GM19463 (cell line): ENCODE results near the gene DACH1.
A peak's percentile ranks its signal among the peaks of the same experiment; 100 is the strongest.

Experiments
- ATAC-seq: cut with Tn5 transposase; IDR thresholded peaks from one replicate; pipeline ENCODE4 v1.9.1; 2021; ENCODE audit warnings: mild to moderate bottlenecking, moderate library complexity; ENCODE audit not compliant: unreplicated experiment

Gene DACH1

DNA sequence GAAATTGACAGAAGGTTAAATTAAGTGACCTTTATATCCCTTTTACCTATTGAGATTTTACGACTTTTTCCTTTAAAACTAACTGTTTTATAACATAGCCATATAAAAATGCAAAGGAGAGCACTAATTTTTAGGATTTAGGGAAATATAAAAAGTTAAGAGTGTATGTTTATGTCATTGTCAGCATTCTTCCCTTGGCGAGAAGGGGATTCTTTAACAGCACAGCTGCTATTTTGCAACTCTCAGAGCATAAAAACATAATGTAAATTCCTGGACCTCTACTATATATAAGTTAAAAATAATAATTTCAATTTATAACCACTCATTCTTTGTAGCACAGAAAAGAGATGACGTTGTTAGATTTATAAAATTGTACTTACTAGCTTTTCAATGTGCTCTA, 363.2 kb downstream of the DACH1 start:
- no peak for ATAC-seq

DNA sequence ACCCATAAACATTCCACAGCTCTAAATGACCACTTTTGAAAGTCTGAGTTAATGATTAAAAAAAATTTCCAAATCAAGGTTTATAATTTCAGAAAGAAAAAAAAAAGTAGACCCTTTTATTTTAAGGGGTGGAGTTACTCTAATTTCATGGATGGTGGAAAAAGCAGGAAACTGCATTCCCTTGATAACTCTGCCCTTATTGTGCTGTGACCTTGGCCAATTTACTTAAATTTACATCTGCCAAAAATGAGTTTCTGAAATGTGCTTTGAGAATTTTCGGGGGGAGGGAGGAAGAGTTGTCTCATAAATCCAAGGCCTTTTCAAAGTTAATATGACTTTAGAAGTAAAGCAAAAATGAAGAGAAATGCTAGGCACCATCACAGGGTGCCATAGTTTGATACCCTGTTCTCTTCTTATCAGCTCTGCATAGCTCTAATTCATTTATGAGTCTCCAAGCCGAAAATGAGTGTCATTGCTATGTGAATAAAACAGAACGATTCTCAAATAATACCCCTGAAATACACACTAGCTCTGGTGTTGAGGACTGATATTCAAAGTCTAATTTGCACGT, 367.0 kb downstream of the DACH1 start:
- ATAC-seq, result no peak

DNA sequence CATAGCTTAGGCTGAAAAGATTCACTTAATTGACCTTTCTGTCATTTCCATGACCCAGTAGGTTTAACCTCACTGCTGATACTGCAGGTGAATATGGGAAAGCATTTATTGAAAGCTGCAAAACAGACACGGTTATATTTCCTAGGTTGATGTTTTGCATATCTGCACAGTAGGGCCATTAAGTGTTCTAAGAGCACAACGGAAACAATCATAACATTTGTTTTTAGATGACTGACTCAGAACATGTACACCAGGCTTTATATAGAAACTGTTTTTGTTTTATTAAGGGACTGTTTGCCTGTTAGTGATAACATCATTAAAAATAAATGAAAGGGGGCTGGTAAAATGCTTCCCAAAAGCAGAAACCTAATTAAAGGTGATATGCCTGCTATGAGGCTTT, 367.8 kb downstream of the DACH1 start:
- ATAC-seq, result no peak

DNA sequence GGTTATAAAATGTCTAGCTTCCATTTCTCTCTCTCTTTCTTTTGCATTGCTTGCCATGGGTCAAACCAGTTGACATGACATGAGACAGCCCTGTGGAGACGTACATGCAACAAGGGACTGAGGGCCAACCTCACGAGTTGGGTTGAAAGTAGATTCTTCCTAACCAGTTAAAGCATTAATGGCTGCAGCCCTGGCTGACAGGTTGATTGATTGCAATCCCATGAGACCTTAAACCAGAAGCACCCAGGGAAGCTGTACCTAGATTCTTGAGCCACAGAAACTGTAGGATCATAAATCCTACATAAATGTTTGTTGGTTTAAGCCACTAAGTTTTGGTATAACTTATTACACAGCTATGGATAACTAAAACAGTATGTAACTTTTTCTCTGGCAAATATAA, 373.8 kb downstream of the DACH1 start:
- no peak for ATAC-seq

DNA sequence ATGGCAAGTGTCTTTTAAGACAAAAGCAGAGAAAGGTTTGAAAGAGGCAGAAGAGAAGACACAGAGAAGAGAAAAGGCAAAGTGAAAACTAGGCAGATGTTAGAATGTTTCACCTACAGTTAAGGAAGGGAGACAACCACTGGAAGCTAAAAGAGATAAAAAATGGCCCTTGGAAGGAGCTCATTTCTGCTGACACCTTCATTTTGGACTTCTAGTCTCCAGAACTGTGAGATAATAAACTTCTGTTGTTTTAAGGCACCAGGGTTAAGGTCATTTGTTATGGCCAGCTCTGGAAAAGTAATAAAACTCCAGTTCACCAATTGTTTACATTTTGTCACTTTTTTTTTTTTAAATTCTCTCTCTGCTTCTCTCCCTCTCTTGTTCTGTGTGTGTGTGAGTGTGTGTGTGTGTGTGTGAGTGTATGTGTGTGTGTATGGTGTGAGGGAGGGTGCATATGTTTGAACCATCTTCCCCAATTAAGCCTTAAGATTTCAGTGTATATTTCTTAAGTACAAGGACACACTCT, 374.6 kb downstream of the DACH1 start:
- no peak for ATAC-seq

DNA sequence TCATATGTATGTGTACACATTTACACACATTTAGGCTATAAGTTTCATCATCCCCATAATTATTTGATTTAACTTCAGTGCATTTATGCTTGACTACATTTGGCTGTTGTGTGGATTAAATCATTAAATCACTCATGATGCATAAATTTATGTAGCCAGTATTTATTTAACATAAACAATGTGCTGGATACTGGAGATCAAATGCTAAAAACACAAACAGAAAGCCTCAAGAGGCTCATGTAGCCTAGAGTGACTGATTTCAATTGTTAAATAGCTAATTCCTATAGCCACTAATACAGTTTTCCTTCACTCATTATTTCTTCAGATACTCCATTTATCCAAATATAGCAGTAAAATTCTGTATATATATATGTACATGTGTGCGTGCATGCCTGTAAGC, 376.0 kb downstream of the DACH1 start:
- no peak for ATAC-seq

DNA sequence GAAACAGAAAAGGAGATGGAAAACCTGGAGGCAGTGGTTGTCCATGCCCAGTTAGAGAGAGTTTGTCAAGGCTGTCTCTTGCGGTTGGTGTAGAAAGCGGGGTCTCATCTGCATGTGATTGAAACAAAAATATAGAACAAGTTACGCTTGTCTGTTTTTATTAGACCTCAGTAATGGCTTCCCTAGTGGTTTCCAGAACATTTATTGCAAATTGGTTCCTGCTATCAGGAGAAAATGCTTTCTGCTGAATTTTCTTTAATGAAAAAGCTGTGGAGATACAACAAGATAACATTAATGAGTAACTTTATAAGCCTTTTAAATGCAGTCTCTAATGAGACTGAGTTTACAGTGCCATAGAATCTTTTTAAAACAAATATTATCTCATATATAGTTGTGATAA, 378.0 kb downstream of the DACH1 start:
- ATAC-seq, result no peak

DNA sequence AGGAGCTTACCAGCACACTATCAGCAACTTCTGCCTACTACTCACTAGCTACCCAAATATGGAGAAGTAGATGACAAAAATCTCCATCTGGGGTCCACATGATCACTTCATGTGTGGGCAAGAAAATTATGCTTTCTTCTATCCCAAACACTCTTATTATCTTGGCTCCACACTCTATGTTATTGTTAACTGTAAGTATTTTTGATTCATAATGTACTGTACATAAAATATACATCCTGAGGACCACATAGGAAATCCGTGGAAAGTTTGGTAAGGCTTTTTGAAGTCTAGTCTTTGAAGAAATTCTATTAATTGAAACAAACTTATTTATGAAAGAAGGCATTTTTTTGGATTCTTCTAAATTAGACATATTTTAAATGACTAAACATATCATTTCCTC, 378.8 kb downstream of the DACH1 start:
- ATAC-seq, result no peak

DNA sequence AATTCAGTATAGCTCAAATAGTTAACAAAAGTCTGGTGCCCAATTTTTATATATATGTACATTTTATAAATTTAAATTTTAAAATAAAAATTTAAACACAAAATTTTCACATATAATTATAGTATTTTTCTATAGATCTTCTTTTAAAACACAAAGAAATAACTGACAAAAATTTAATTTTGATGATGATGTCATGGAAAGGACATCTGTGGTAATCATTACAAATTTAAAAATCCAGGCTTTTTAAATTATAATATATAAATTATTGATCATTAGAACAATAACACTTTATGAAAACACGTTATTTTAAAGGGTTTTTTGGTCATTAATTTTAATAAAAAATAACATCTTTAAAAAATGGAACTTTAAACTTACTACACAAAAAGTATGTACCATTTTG, 381.1 kb downstream of the DACH1 start:
- no peak for ATAC-seq

DNA sequence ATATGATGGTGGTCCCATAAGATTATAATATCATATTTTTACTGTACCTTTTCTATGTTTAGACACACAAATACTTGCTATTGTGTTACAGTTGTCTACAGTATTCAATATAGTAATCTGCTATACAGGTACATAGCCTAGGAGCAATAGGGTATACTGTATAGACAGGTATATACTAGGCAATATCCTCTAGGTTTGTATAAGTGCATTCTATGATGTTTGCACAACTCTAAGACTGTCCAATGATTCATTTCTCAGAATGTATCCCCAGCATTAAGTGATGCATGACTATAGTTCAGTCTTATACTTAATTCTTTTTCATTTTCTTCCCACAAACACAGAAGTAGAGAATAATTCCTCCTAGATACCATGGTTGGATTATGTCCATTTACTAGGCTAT, 383.3 kb downstream of the DACH1 start:
- no peak for ATAC-seq

DNA sequence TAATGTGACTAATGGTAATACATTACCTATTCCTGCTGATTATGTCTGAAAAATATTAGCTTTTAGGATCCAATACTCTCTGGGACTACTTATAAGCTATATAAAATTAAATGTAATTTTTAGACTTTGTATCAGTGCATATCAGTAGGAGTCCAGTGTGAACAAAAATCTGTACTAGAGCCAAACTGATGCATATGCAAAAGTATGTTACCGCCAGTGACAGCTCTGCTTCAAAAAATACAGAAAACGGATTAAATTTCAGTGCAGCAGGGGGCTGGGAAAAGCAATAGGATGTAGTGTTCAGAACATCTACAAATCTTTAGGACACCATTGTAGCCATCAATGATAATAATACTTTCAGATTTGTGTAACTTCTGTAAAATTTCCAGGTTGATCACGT, 385.5 kb downstream of the DACH1 start:
- ATAC-seq, result no peak

DNA sequence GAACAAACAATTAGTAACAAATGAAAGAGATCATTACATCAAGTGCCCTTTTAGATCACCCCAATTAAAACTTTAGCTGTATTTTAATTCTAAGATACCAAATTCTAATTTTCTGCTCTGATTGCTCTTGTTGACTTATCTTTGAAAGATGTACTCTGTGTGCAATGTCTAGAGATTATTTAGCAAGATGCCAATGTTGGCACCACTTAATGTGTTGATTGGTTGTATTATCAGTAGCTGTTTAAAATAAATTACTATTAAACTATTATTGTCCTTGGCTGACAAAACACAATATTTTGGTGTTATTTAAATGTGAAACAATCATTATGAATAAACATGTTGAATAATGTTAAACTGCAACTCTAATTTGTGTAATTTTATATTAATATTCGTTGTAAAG, 386.0 kb downstream of the DACH1 start:
- ATAC-seq, result no peak

DNA sequence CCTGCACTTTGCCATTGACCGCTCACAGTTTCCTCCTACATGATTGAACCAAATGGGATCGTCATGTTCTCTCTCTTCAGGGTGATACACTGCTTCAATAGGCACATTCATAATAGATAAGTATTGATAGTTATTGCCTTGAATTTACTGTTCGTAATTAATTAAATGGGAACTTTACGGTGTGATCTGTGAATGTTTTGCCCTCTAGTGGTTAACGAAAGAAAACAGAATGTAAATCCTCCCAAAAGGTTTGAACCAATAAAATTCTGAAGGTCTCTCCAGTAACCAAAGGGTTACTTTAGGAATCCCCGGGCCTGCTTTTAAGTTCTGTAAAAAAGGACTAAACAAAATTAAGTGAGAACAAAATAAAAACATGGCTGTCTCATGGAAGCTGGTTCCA, 389.3 kb downstream of the DACH1 start:
- ATAC-seq, result no peak

DNA sequence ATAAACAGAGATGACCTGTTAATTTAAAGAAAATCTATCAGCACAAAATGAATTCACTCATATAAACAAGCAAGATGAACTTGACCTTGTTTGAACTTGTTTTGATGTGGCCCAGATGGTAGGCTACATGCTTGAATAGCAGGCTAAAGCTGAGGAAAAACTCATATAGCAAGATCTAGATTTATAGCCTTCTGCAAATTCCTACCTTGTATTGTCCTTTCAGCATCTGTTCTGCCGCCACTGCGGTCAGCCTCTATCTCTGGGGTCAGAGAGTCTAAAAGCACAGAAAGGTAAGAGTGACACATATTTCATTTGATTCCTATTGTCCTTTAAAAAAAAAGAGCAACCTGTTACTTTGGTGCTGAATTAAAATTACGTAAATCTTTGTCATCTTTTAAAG, 392.1 kb downstream of the DACH1 start:
- ATAC-seq, result no peak

DNA sequence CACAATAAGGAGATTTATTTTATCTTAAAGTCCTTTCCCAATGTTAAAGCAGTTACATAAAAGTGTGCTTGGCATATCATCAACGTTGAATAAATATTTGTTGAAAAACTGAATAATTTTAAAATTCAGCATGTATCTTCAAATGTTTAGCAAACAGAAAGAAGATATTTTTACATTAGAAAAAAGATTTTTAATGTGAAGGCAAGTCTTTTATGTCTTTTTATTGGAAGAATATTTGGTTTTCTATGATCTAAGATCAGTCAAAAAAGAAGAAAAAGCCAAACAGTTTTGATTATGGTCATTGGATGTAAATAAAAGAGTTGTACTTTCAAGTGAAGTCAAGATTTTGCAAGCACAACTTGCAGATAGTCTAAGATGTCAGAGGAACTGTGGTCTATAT, 397.4 kb downstream of the DACH1 start:
- no peak for ATAC-seq

DNA sequence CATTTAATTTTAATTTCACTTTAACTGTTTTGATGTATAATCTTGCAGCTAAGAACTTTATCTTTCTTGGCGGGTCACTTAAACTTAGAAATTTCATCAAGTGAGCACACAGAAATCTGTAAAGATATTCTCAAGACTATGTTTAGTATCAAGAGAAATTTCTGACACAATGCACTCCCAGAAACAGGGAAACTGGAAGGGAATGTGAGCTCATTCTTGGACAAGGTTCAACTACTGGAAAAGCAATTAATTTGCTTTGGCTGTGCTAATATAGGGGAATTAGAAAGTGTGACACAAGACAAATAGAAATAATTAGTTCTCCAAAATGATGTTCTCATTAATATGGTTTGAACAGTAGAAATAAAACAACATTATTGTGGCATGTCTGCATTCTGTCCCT, 402.3 kb downstream of the DACH1 start:
- no peak for ATAC-seq

DNA sequence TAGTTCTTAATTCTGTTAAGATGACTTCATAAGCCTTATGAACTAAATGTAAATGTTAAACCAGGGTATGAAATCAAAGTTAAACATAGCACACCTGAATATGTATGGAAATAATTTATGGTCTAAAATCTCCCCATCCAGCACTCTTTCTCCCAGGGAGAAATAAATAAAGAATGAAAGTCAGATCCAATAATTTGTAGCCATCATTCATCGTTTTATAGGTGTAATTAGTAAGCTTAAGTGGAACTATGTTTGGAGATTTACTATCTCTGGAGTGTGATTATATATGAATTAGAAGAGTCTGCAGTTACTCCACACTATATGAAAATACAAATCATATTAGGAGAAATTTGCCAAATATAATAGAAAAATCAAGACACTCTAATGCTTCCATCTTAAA, 405.1 kb downstream of the DACH1 start:
- ATAC-seq, result no peak

DNA sequence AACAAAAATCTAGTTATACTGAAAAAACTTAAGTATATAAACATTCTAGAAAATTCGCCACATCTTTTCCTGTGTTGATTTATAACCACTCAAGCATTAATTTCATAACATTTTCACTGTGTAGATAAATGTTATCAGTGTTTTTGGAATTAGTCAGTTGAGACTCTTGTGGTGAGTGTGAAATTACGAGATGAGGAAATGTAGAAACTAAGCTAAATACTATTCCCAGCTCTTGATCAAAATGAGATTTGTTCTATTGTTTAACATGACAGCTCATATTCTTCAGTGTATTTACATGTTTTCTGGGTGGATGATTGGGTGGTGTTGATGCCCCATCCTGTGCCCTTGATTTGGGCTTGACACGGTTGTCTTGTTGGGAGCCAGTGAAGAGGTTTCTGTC, 406.8 kb downstream of the DACH1 start:
- peak; percentile 49 for ATAC-seq

DNA sequence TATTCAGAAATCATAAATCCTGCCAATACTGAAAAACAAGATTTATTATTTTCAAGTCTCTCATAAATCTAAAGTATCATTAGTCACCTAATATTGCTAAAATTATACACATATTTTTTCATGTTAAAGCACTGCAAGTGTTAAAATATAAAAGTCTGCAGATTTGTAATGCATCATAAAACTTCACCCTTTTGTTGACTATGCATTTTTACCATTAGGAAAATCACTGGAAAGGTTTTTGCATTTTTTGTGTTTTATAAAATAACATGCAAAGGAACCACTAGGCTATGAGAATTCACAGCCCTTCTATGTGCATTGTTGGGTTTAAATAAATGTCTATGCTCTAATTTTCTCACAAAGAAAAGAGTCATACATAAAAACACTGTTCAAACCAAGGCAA, 407.3 kb downstream of the DACH1 start:
- ATAC-seq, result no peak

DNA sequence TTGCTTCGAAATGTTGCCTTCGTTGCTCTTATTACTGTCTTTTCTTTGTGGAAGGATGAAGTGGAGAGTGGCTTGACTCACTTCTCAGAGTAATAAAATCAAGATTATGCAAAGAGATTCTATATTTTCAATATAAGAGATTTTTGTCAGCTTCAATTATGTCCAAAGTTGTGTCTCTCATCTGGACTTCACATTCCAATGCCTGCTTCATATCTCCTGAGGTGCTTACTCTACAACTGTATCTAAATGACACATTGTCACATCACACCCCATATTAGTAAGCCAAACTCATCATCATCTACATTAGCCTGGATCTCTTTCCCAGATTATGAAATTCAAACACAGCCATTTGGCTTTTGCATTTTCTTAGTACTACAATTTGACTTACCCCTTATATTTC, 409.4 kb downstream of the DACH1 start:
- no peak for ATAC-seq

DNA sequence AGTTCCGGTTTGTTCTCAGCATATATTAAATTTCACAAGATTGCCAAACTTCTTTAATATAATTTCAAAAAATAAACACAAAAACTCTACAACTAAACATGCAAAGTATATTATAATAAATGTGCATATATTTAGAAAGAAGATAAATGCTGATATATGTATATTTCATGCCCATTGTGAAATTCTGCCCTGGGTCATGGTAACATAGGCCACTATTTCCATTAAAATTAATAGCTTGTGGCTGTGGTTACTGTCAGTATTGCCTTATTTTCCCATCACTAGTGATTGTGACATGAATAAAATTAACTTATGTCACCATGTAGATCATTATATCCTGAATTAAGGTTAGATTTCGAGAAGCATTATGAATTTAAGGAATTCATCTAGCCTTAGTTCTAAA, 410.9 kb downstream of the DACH1 start:
- ATAC-seq, result no peak

DNA sequence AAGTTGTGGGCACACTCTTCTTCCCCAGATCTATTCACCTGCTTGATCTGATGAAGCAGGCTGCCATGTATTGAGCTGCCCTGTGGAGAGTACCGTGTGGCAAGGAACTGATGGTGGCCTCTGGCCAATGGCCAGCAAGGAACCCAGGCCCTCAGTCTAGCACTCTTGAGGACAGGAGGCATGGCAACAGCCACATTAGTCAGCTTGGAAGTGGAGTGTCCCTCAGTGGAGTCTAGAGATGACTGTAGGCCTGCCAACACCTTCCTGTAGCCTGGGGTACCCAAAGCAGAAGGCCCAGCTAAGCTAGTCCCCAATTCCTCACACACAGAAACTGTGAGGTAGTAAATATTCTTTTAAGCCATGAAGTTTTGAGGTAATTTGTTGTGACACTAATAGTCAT, 412.5 kb downstream of the DACH1 start:
- no peak for ATAC-seq

DNA sequence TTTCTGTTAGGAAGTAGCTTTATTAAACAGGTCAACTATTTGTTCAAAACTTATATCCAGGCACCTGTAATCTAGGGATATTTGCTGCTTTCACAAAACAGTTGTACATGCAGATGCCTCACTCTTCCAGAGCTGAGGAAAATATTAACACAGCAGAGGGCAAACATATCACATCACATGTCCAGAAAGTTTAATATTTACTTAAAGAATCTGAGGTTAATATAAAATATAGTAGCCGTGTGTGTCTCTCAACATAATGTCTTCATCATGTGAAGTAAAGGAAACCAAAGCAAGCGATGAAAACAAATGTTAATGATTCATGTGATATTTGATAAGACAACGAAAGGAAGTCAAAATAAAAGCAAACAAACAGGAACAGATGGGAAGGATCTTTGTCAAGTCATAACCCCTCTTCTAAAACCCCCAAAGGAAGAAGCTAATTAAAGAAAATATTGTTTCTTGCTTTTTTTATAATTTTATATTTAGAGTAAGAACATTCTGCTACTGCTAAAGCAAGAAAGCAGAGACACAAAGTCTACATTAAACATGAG, 418.8 kb downstream of the DACH1 start:
- no peak for ATAC-seq
